ENCODE measurements around the gene OSBPL3. TPM values are rescaled to one million over a fixed set of nuclear protein-coding genes. Genes with fewer than 3 reads are reported as not detected.

OSBPL3 gene
- total RNA-seq, 4 donors from 2014 or later: 4.3 to 8.6 (median 7.1) TPM

- ATAC-seq (ENCODE audit: low FRiP score) (no peak), DNase-seq (ENCODE audit: low spot score) (no peak)
- TF ChIP-seq, protein P1, sequence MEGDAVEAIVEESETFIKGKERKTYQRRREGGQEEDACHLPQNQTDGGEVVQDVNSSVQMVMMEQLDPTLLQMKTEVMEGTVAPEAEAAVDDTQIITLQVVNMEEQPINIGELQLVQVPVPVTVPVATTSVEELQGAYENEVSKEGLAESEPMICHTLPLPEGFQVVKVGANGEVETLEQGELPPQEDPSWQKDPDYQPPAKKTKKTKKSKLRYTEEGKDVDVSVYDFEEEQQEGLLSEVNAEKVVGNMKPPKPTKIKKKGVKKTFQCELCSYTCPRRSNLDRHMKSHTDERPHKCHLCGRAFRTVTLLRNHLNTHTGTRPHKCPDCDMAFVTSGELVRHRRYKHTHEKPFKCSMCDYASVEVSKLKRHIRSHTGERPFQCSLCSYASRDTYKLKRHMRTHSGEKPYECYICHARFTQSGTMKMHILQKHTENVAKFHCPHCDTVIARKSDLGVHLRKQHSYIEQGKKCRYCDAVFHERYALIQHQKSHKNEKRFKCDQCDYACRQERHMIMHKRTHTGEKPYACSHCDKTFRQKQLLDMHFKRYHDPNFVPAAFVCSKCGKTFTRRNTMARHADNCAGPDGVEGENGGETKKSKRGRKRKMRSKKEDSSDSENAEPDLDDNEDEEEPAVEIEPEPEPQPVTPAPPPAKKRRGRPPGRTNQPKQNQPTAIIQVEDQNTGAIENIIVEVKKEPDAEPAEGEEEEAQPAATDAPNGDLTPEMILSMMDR (IDR thresholded peaks at IDR 0.05): no peak
These were observed 56.7 kb downstream of the OSBPL3 start for GRCh38 chr7:24923172-24923865.

DNA sequence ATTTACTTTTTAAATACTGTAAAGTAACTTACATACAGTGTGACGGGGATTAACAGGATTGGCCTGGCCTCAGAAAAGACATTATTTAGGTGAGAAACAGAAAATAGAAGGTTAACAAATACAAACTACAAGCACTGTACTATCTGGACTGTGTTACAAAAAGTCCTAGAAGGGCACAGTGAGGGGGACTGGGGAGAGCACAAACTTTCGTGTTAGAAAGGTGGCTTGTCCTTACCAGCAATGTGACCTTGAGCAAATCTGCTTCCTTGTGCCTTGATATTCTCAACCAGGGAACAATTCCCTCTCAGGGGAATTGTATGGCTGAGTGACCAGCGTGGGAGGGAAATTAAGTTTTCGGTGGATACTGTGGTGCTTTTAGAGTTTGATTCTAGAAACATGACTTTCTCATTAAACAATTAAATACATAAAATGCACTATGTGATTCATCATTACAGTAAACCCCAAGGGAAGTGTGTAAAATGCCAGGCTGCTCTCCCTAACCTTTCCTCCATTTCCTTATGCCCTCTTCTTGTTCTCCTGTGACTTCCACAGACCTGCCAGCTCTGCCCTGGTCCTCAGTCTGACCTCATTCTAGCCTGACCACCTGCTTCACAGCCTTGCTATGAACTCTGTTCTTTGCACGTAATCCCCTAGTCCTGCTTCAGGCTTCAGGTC lies 57.7 kb downstream of the OSBPL3 start:
- ATAC-seq (ENCODE audit: low FRiP score) (no peak), DNase-seq (ENCODE audit: low spot score) (no peak)
- TF ChIP-seq, protein P1 (IDR thresholded peaks at IDR 0.05): no peak

- TF ChIP-seq, protein P1 (IDR thresholded peaks at IDR 0.05): no peak
- ATAC-seq (ENCODE audit: low FRiP score): no peak
- DNase-seq (ENCODE audit: low spot score): no peak
These were observed 58.7 kb downstream of the OSBPL3 start for GRCh38 chr7:24921362-24921679.

- ATAC-seq (ENCODE audit: low FRiP score): no peak
These were observed 59.3 kb downstream of the OSBPL3 start for GRCh38 chr7:24920451-24921361.

GRCh38 chr7:24917510-24918239 lies 62.3 kb downstream of the OSBPL3 start:
- ATAC-seq (ENCODE audit: low FRiP score) (no peak), DNase-seq (ENCODE audit: low spot score) (no peak)
- TF ChIP-seq, protein P1 (IDR thresholded peaks at IDR 0.05): no peak

More at GRCh38 chr7:24920451-24921361, 59.3 kb downstream of the OSBPL3 start:
- no peak for DNase-seq (ENCODE audit: low spot score)
- TF ChIP-seq, protein P1 (IDR thresholded peaks at IDR 0.05): no peak

- TF ChIP-seq, protein P1 (IDR thresholded peaks at IDR 0.05): no peak
- ATAC-seq (ENCODE audit: low FRiP score): no peak
- DNase-seq (ENCODE audit: low spot score): no peak
These were observed 63.4 kb downstream of the OSBPL3 start for GRCh38 chr7:24916463-24917040.
